Astrocyte (in vitro differentiated cells and primary cell): ENCODE measurements around the gene TRIO.

Experiments used
- CTCF ChIP-seq: IDR thresholded peaks from 2 replicates; pipeline ENCODE4 v1.5.1; 2011; ENCODE audit warnings: low read depth, mild to moderate bottlenecking, inconsistent platforms, low read length, moderate library complexity; ENCODE audit not compliant: insufficient read depth
- EZH2 ChIP-seq: IDR thresholded peaks from 2 replicates; pipeline ENCODE4 v1.6.1; 2012; ENCODE audit warnings: mild to moderate bottlenecking, low read length, inconsistent platforms; ENCODE audit not compliant: insufficient read depth

- no peak for TF ChIP-seq CTCF
- no peak for TF ChIP-seq EZH2
Measured at GRCh38 chr5:14382640-14383039, 239.5 kb downstream of the TRIO start.
